ENCODE measurements around the gene ABLIM3.
"Not testable (repeated sequence)": the region's sequence is repeated elsewhere in the genome, so short reads cannot be mapped to it uniquely, and the experiment has no call there.

Gene ABLIM3

DNA sequence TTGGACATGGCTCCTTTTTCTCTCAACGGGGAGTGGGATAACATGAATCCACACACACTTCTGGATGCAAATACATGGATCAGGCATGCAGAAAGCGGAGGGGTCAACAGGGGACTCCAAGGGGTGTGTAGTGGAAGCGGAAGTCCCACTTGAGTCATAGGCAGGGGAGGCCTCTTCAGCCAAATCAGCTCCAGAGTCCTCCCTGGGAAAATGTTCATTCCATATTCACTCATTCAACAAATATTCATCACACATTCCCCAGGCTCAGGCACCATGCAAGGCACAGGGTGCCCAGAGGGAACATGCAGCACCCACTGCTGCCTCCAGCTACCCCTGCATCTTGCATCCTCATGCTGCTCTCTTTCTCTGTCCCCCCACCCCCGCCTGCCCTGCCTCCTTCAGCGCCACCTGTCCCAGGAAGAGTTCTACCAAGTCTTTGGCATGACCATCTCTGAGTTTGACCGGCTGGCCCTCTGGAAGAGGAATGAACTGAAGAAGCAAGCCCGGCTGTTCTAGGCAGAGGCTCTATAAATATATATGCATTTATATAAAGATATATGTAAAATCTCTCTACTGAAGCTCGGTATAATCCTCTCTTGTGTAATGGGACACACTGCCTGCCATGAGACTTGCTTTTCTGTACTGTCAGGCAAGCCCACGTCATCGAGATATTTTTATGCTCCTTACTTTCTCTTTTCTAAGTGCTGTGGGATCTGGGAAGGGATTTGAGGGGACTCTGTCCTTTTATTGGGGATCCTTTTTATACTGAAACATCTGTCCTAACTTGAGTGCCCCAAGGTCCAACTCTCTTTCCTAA is 116.8 kb downstream of the ABLIM3 start:
- DNase-seq (ENCODE audit: low spot score) = no peak

- no peak for DNase-seq (ENCODE audit: low spot score)
Observed at GRCh38 chr5:149260761-149261160, 119.5 kb downstream of the ABLIM3 start.

DNA sequence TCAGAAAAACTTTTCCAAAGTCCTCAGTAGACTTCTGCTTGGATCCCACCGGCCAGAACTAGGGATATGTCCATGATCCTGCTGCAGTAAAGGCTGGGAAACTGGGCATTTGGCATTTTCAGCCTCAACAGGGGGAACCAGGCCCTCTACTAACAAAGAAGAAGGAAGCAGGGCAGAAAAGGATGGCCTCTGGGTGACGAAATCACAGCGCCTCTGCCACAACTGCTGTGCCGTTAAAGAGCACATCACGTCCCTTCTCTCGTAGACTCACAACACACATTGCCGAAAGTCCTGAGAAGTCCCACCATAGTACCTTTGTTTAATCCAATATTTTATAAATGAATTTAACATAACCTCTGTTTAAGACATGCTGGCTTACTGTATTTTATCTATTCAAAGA is 120.0 kb downstream of the ABLIM3 start:
- no peak for DNase-seq (ENCODE audit: low spot score)

DNA sequence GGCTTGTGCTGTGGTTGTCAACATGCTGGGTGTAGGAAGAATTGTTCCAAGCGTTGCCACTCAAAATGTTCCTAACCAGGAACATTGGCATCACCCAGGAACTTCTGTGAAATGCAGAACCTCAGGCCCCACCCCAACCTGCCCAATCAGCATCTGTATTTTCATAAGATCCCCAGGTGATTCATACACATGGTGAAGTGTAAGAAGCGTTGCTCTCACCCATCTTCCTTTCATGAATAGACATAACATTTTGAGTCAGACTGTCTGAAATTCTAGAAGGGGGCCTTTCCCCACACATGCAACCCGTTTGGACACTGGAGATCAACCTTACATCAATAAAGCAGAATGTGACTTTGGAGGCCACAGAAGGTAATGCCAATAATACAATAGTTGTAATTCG is 121.0 kb downstream of the ABLIM3 start:
- DNase-seq (ENCODE audit: low spot score) = no peak

DNA sequence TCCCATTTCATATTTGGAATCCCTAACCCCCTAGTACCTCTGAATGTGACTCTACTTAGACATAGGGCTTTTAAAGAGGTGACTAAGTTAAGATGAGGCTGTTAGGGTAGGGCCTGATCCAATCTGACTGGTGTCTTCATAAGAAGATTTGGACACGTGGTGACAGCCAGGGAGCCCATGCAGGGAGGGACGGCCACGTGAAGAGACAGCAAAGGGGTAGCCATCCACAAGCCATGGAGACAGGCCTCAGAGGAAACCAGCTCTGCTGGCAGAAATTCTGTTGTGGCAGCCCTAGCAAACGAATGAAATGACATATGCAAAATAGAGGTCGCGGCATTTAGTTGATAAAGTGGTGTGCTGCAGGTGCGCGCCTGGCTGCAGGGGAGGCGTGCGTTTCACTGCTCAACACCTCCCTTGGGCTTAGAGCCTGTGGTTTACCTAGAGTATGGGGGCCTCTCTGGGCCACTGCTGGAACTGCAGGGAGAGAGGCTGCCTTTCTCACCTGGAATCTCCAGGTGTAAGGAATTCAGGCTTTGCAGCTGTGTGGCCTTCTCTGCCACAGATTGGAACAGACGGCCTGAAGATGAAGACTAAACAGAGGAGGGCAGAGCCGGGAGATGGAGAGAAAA is 123.3 kb downstream of the ABLIM3 start:
- DNase-seq (ENCODE audit: low spot score) = peak; percentile 11

- no peak for DNase-seq (ENCODE audit: low spot score)
Observed at GRCh38 chr5:149265068-149265465, 123.8 kb downstream of the ABLIM3 start.

GRCh38 chr5:149265597-149265996 is 124.3 kb downstream of the ABLIM3 start:
- no peak for DNase-seq (ENCODE audit: low spot score)

- no peak for DNase-seq (ENCODE audit: low spot score)
Observed at GRCh38 chr5:149267241-149267973, 126.1 kb downstream of the ABLIM3 start.

GRCh38 chr5:149268928-149269557 is 127.8 kb downstream of the ABLIM3 start:
- peak; percentile 42 for DNase-seq (ENCODE audit: low spot score)

DNA sequence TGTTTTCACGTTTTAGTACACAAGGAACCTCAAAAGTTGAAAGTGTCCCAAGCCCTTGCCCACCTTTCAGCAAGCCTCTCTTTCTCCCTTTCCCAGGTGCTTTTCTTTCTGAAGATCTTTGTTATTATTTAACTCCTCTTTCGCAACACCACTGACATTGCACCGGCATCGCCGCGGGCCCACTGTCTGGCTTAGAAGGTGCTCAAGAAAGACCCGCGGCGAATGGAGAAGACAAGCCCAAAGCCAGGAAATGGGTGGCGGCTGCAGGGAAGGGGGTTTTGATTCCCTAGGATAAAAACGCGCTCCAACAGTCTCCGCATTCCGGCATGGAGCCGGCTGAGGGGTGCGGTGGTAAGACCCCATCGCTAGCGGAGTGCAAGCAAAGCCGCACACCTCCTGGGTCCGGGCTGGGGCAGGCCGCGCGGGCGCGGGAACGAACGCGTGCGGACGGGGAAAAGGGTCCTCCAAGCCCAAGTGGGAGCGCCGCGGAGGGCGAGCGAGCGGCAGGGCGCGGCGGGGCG is 130.0 kb downstream of the ABLIM3 start:
- no peak for DNase-seq (ENCODE audit: low spot score)

GRCh38 chr5:149271716-149272563 is 130.6 kb downstream of the ABLIM3 start, which contains the start of gene AFAP1L1:
Gene AFAP1L1, plus strand, starts transcription at chr5:149271859. Its CDS starts 110 bp downstream, at chr5:149271969.
- DNase-seq (ENCODE audit: low spot score) = no peak

GRCh38 chr5:149272781-149273180 is 131.5 kb downstream of the ABLIM3 start:
- not testable (repeated sequence) for DNase-seq (ENCODE audit: low spot score)

- no peak for DNase-seq (ENCODE audit: low spot score)
Observed at GRCh38 chr5:149273237-149273636, 131.9 kb downstream of the ABLIM3 start.

DNA sequence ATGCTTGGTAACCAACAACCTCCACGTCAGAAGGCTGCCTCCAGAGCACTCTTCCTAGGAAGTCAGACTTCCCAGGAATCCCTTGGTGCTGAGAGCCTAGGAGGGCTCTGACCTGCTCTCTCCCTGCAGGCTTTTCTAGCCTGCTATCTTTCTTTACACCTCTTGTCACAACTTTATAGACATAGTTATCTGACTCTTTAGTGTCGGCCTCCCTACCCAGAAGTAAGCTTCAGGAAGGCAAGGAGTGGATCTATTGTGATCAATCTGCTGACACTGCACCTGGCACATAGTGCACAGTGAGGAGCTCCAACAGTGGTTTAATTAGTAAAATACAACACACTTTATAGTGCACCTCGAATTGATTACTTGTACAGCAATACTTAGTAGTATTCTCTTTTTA is 132.7 kb downstream of the ABLIM3 start:
- no peak for DNase-seq (ENCODE audit: low spot score)

DNA sequence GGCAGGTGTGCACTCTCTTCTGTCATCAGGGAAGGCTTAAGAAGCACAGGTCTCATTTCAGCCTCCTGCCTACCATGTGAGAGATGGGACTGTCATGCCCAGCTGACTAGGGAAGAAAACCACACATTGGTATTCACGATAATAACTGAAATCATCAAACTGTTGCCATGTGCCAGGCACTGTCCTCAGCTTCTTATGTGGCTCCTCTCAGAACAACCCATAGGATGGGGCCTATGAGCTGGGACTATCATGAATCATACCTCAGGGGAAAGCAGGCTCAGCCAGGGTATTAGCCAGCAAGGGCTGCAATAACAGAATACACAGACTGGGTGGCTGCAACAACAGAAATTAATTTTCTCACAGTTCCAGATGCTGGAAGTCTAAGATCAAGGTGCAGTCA is 133.6 kb downstream of the ABLIM3 start:
- DNase-seq (ENCODE audit: low spot score) = no peak

- no peak for DNase-seq (ENCODE audit: low spot score)
Observed at GRCh38 chr5:149277801-149278200, 136.5 kb downstream of the ABLIM3 start.

GRCh38 chr5:149278451-149279210 is 137.3 kb downstream of the ABLIM3 start:
- DNase-seq (ENCODE audit: low spot score) = no peak

GRCh38 chr5:149279661-149280060 is 138.4 kb downstream of the ABLIM3 start:
- DNase-seq (ENCODE audit: low spot score) = no peak

GRCh38 chr5:149280124-149280523 is 138.8 kb downstream of the ABLIM3 start:
- no peak for DNase-seq (ENCODE audit: low spot score)

DNA sequence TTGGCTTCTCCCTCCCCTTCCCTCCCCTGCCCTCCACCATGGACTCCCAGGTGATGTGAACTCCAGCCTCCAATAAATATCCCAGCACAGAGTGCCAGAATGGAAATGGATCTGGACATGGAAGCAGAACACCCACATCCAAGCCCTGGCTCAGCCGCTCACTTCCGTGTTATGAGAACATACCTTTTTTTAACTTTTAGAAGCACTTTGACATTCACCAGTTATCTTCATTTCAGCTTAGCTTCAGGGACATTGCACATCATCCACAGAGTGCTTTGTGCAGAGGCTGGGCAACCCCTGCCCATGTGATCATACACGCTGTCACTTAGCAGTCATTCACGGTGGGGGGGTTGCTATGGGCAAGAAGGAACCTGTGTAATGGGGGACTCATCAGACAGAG is 139.5 kb downstream of the ABLIM3 start:
- no peak for DNase-seq (ENCODE audit: low spot score)
